Caki2 (cell line): ENCODE measurements around the gene UGT1A7. TPM values are rescaled to one million over a fixed set of nuclear protein-coding genes. Genes with fewer than 3 reads are reported as not detected.
"Not testable (repeated sequence)": the region's sequence is repeated elsewhere in the genome, so short reads cannot be mapped to it uniquely, and the experiment has no call there.

Experiments used
- DNase-seq: peaks from one replicate; pipeline ENCODE4 v3.0.0-alpha.2; 2015; ENCODE audit warnings: low read depth
- in situ Hi-C: cut with HindIII; loops from 2 replicates; pipeline ENCODE4 v1.10.0; 2016; ENCODE audit warnings: low sequenced_read_pairs, low pct_unique_long_range_greater_than_20kb, mixed read lengths
- total RNA-seq: library from RNA; depleted of rRNA; stranded (reverse); fragments of >200 nt; shearing (Covaris generic); gene quantifications from 2 replicates; pipeline ENCODE4 v1.2.3, GENCODE V29; 2014; ENCODE audit warnings: low replicate concordance

The UGT1A7 gene
- total RNA-seq, 1 experiment from 2014 or later: 45.3 TPM

DNA sequence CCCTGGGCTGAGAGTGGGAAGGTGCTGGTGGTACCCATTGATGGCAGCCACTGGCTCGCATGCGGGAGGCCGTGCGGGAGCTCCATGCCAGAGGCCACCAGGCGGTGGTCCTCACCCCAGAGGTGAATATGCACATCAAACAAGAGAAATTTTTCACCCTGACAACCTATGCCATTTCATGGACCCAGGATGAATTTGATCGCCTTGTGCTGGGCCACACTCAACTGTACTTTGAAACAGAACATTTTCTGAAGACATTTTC, 65.5 kb downstream of the UGT1A7 start:
- in situ Hi-C loops: no loop called here
- no peak for DNase-seq

DNA sequence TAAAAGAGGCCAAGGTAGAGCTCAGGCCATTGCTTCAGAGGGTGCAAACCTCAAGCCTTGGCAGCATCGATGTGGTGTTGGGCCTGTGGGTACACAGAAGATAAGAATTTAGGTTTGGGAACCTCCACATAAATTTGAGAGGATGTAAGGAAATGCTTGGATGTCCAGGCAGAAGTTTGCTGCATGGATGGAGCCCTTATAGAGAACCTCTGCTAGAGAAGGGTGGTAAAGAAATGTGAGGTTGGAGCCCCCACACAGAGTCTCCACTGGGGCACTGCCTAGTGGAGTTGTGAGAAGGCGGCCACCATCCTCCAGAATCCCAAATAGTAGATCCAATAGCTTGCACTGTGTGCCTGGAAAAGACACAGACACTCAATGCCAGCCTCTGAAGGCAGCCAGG, 69.0 kb downstream of the UGT1A7 start:
- not testable (repeated sequence) for DNase-seq

DNA sequence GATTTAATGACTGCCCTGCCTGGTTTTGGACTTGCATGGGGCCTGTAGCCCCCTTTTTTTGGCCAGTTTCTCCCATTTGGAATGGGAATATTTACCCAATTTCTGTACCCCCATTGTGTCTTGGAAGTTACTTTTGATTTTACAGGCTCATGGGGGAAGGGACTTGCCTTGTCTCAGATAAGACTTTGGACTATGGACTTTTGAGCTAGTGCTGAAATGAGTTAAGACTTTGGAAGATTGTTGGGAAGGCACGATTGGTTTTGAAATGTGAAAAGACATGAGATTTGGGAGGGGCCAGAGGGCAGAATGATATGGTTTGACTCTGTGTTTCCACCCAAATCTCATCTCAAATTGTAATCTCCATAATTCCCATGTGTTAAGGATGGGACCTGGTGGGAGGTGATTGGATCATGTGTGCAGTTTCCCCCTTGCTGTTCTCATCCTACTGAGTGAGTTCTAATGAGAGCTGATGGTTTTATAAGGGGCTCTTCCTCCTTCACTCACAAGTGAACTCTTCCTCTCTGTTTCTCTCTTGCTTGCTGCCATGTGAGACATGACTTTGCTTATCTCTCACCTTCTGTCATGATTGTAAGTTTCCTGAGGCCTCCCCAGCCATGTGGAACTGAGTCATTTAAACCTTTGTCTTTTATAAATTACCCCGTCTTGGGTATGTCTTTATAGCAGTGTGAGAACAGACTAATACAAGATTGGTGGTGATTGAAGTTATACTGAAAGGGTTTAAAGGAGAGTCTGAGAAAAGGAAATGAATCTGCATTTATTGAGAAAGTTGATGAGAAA, 69.7 kb downstream of the UGT1A7 start:
- DNase-seq, in situ Hi-C loops: not testable (repeated sequence)

More for the DNA sequence above, 69.0 kb downstream of the UGT1A7 start:
- in situ Hi-C loops: not testable (repeated sequence)

DNA sequence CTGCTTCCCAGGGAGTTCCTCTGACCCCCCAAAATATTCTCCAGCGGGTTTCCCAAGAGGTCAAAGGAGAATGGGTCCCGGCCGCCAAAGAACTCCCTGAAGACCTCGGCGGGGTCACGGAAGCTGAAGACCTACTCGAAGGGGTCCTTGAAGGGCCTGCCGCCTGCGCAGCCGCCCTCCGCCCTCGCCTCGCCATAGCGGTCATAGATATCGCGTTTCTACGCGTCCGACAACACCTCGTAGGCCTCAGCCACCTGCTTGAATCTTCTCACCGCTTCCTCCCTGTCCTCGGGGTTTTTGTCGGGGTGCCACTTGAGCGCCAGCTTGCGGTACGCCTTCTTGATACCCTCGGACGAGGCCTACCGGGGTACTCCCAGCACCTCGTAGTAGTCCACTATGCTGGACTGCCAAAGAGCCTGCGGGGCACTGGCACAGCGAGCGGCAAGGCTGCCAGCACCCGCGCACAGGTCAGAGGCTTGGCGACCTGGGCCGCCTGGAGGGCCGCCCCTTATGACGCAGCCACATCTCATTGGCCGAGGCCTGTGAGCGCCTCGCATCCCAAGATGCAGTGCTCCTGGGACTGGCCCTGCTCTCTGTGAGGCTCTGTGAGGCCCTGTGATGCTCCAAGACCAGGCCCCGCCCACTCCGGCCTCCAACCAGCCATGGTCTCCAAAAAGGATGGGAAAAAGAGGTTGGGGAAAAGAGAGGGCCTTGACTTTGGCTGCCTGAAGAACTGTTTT, 73.3 kb downstream of the UGT1A7 start:
- in situ Hi-C loops: no loop called here
- no peak for DNase-seq

DNA sequence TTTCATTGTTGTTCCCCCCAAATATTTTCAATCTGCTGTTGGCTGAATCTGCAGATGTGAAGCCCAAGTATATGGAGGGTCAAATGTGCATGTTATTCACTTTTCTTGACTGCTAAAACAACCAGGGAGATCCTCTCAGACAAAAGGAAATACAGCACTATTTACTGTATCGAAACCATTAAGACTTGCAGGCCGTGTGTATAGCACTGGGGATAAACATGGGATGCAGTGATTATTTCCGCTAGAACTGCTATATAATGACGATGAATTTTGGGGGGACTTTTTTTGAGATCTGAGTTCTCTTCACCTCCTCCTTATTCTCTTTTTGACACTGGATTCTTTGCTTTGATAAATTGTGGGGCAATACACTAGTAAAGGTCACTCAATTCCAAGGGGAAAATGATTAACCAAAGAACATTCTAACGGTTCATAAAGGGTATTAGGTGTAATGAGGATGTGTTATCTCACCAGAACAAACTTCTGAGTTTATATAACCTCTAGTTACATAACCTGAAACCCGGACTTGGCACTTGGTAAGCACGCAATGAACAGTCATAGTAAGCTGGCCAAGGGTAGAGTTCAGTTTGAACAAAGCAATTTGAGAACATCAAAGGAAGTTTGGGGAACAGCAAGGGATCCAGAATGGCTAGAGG, 74.9 kb downstream of the UGT1A7 start:
- no peak for DNase-seq
- in situ Hi-C loops: no loop called here

DNA sequence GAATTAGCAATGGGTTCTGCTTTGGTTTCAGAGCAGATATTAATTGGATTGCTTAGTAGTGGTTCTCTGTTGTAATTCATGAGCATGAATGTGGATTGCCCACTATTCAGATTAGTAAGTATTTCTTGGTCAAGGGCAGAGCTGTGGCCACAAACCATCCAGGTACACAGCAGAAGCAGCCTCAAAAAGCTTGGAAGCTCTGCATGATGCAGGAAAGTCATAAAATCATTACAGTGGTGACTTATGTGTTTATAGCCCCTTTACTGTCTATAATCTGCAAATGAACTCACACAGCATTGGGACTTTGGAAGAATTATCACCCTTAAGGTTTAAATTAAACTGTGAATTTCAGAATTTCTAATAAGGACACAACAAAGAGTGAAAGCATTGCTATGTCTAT, 76.4 kb downstream of the UGT1A7 start:
- in situ Hi-C loops: no loop called here
- no peak for DNase-seq

DNA sequence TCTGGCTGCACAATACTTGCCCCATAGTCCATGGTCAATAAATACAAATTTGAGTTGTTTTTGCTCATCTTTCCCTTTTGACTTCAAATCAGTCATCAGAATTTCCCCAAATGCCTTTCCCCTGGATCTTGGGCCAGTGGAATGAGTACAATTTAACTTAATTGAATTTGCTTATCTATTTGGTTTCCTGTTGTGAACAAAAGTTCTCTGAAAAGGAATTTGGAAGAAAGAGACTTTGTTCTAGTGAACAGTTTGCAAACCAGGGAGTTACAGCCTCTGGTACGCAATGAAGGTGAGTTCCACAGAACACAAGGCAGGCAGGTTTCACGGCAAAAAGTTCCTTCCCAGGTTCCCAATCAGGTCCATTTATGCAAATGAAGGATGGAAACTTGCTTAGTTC, 77.1 kb downstream of the UGT1A7 start:
- DNase-seq: no peak
- in situ Hi-C loops: no loop called here

DNA sequence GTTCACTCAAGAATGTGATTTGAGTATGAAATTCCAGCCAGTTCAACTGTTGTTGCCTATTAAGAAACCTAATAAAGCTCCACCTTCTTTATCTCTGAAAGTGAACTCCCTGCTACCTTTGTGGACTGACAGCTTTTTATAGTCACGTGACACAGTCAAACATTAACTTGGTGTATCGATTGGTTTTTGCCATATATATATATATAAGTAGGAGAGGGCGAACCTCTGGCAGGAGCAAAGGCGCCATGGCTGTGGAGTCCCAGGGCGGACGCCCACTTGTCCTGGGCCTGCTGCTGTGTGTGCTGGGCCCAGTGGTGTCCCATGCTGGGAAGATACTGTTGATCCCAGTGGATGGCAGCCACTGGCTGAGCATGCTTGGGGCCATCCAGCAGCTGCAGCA, 78.3 kb downstream of the UGT1A7 start, which contains the start of gene UGT1A1:
UGT1A1 (plus strand) TSS at position 228 of the 400 bp plus-strand sequence; CDS start at position 246, 18 bp downstream.
- no peak for DNase-seq
- in situ Hi-C loops: no loop called here

DNA sequence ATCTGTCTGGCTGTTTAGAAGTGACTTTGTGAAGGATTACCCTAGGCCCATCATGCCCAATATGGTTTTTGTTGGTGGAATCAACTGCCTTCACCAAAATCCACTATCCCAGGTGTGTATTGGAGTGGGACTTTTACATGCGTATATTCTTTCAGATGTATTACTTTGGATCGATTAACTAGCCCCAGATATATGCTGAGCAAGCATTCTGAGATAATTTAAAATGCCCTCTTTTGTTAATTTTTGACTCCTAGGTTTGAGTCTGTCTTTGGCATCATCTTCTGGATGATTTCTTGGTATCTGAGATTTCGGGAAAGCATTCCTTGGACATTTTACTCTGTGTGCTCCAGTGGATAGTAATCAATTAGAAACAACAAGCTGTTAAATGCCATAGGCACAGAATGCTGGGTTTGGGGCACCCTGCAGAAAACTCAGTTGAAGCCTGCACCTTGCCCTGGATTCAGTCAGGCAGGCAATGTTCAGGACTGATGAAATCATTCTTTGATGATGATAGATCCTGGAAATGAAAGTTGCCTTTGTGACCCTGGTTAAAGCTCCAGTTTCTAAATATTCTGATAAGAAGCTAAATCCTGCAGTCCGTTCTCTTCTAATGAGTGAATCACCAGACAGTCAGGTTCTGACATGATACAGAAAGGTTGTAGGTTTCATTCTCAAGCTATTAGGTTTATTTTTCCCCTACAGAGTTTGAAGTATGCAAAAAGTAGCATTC, 79.5 kb downstream of the UGT1A7 start:
- DNase-seq: no peak
- in situ Hi-C loops: no loop called here

DNA sequence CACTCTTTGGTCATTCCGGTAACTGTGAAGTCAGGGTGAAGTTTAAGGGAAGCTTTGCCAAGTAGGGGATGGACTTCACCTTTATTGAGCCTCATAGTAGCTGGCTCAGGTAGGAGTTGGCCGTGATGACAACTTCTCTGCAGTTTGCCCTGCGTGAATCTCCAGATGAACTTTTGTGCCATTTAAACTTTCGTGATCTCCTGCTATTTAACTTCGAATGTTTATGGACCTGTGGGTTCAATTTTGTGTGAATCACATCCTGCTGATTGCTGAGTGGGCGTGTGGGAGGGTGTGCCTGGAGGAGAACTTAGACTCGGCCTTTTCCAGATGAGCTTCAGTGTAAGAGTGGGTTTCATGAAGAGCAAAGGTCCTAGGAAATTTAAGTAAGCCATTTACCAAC, 82.6 kb downstream of the UGT1A7 start:
- DNase-seq: no peak
- in situ Hi-C loops: no loop called here

DNA sequence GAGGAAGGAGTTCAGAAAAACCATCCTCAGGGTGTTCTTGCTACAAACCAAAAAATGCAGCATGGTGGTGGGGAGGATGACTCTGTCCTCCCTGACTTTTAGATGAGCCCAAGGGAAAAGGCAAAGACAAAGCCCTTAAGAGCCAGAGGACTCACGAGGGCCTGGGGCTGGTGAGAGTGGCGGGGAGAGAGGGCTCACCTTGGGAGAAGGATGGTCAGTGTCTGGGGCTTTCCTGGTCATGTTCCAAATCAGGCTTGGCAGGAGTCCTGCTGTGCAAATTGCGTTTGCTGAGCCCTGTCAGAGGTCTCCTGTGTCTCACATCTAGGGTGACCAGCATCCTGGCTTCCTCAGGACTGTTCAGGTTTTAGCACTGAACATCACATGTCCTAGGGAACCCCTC, 83.1 kb downstream of the UGT1A7 start:
- in situ Hi-C loops: no loop called here
- no peak for DNase-seq

DNA sequence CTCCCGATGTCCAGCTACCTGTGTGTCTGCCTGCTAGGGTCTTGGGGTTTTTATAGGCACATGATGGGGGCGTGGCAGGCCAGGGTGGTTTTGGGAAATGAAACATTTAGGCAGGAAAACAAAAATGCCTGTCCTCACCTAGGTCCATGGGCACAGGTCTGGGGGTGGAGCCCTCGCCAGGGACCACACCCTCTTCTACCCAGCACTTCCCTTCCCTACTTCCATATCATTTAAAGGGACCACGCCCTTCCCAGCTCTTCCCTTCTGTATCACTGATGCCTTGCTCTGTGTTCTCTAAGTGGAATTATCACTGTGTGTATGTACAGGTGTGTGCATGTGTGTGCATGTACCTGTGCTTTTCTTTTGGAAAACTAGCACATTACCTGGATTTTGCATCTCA, 84.7 kb downstream of the UGT1A7 start:
- DNase-seq: no peak
- in situ Hi-C loops: no loop called here

DNA sequence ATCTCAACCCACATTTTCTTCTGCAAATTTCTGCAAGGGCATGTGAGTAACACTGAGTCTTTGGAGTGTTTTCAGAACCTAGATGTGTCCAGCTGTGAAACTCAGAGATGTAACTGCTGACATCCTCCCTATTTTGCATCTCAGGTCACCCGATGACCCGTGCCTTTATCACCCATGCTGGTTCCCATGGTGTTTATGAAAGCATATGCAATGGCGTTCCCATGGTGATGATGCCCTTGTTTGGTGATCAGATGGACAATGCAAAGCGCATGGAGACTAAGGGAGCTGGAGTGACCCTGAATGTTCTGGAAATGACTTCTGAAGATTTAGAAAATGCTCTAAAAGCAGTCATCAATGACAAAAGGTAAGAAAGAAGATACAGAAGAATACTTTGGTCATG, 86.4 kb downstream of the UGT1A7 start:
- in situ Hi-C loops: no loop called here
- DNase-seq: no peak

DNA sequence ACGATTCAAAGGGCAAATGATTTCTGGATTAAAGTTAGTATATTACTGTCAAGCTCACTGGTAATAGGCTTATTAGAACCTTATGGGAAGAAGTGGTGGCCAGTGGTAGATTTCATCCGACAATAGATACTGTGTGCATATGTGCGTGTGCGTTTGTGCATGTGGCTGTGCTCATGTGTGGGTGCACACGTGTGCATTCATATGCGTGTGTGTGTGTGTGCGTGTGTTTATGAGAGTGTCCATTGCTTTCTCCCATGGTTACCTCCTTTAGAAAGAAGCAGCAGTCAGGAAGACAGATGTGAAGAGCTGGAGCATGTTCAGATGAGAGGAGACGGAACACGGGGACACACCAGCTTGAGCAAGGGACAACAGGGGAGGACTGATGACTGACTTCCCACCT, 87.6 kb downstream of the UGT1A7 start:
- in situ Hi-C loops: no loop called here

DNA sequence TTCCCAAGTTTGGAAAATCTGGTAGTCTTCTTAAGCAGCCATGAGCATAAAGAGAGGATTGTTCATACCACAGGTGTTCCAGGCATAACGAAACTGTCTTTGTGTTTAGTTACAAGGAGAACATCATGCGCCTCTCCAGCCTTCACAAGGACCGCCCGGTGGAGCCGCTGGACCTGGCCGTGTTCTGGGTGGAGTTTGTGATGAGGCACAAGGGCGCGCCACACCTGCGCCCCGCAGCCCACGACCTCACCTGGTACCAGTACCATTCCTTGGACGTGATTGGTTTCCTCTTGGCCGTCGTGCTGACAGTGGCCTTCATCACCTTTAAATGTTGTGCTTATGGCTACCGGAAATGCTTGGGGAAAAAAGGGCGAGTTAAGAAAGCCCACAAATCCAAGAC, 90.5 kb downstream of the UGT1A7 start:
- in situ Hi-C loops: no loop called here
- no peak for DNase-seq

More for the DNA sequence above, 87.6 kb downstream of the UGT1A7 start:
- DNase-seq: no peak

DNA sequence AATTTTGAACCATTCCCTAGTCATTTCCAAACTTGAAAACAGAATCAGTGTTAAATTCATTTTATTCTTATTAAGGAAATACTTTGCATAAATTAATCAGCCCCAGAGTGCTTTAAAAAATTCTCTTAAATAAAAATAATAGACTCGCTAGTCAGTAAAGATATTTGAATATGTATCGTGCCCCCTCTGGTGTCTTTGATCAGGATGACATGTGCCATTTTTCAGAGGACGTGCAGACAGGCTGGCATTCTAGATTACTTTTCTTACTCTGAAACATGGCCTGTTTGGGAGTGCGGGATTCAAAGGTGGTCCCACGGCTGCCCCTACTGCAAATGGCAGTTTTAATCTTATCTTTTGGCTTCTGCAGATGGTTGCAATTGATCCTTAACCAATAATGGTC, 90.9 kb downstream of the UGT1A7 start:
- in situ Hi-C loops: no loop called here
- no peak for DNase-seq

DNA sequence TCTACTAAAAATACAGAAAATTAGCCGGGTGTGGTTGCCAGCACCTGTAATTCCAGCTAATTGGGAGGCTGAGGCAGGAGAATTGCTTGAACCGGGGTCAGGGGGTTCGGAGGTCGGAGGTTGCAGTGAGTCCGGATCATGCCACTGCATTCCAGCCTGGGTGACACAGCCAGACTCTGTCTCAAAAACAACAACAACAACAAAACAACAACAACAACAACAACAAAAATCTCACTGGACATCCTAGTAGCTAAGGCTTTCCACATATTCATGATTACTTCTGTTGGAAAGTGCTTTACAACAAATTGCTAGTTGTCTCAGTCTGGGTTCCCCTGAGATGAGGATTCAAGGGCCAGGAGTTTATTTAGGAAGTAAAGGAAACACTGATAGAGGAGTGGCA, 92.2 kb downstream of the UGT1A7 start:
- in situ Hi-C loops: no loop called here
- no peak for DNase-seq

DNA sequence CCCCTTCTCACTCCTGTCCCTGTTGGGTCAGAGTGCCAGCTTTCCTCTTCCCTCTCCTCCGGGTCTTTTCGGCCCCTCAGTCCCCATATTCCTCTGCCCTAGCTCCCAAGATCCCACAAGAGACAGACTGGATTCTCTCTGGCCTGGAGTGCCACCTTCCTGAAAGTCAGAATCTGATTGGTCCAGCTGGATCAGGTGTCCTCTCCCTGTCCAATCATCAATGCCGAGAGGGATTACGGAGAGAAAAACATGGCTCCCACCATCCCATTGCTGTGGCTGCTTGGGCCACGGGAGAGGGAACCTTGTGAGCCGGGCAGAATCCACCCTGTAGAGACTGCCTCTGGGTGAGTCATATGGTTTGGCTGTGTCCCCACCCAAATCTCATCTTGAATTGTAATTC, 93.7 kb downstream of the UGT1A7 start:
- in situ Hi-C loops: no loop called here
- peak; percentile 38 for DNase-seq

DNA sequence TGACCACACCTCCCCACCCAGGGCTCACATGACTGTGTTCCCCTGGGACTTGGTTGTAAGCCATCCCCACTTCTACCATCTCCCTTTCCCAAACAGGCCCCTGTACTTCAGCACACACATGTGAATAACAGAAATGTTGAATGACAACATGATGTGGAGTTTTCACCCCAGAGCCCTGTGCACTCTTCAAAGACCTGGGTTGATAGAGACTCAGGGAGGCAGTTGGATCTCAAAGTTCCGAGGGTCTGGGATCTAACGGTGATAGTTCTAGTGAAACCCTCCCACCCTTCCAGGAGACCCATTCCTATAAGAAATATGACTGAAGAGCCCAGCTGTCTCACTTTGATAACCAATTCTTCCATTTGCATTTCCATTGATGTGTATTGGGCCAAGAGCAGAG, 96.3 kb downstream of the UGT1A7 start, which contains the start of gene MROH2A:
MROH2A (plus strand) TSS at position 301 of the 400 bp plus-strand sequence. CDS start 1,029 bp downstream, outside the sequence.
- in situ Hi-C loops: no loop called here

More for the DNA sequence above, 96.3 kb downstream of the UGT1A7 start, which contains the start of gene MROH2A:
- no peak for DNase-seq
